ENCODE measurements around the gene TTC31.

TTC31 gene

DNA sequence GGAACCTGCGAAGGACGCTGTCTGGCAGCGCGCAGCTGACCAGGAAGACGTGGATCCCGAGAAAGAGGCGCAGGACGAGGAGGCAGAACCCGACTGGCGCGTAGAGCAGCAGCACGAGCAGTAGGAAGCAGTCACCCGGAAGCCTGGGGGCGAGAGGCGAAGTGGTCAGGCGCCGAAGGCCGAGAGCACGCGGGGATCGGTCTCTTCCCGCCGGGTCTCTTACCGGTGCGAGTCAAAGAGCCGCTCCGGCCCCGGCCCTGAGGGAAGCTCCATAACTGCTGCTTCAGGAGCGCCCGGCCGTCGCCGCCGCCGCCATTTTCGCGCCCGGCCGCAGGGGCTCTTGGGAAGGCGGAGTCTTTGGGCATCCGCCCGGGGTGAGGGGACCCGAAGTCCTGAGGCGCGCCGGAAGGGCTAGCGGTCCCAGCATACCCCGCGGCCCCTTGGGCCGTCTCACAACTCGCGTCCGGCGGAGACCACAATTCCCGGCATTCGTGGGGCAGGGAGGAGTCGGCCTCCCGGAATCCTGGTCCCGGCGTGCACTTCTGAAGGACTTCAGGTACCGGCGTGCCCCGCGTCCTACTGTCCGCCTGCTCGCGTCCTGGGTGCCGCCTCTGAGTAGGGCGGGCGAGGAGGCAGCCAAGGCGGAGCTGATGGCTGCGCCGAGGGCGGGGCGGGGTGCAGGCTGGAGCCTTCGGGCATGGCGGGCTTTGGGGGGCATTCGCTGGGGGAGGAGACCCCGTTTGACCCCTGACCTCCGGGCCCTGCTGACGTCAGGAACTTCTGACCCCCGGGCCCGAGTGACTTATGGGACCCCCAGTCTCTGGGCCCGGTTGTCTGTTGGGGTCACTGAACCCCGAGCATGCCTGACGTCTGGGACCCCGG is 46.7 kb downstream of the TTC31 start, which contains the start of the genes AUP1 and HTRA2:
Gene AUP1, minus strand, starts transcription at position 350 of the 882 bp plus-strand sequence. Its CDS starts 77 bp downstream, at position 273.
Gene HTRA2, plus strand, starts transcription at position 577 of the 882 bp plus-strand sequence. Its CDS starts 74 bp downstream, at position 651.
- ATAC-seq (ENCODE audit: insufficient read depth, low read depth) (peak; percentile 90), DNase-seq (peak; percentile 94)
- H3K79me2 ChIP-seq (ENCODE audit: insufficient read depth, low read length), result peaks cover 38% of the 10 kb centered on the region
- peak within 1 kb of the TSS; percentile 75 for H3K9ac ChIP-seq (ENCODE audit: low read depth, low read length)
- H2AFZ ChIP-seq (ENCODE audit: low read depth, low read length), result peak within 1 kb of the TSS; percentile 79
- peaks cover 68% of the 10 kb centered on the region for H3K36me3 ChIP-seq (ENCODE audit: insufficient read depth, low read length)
- H3K4me3 ChIP-seq (ENCODE audit: low read depth in 1 of 2, low read length in 2 of 2), result peak within 1 kb of the TSS; percentile 36 to 67
- no peak for TF ChIP-seq EZH2 (IDR thresholded peaks at IDR 0.05; ENCODE audit: borderline replicate concordance, low read depth, low read length, severe bottlenecking)
- TF ChIP-seq, protein P1, sequence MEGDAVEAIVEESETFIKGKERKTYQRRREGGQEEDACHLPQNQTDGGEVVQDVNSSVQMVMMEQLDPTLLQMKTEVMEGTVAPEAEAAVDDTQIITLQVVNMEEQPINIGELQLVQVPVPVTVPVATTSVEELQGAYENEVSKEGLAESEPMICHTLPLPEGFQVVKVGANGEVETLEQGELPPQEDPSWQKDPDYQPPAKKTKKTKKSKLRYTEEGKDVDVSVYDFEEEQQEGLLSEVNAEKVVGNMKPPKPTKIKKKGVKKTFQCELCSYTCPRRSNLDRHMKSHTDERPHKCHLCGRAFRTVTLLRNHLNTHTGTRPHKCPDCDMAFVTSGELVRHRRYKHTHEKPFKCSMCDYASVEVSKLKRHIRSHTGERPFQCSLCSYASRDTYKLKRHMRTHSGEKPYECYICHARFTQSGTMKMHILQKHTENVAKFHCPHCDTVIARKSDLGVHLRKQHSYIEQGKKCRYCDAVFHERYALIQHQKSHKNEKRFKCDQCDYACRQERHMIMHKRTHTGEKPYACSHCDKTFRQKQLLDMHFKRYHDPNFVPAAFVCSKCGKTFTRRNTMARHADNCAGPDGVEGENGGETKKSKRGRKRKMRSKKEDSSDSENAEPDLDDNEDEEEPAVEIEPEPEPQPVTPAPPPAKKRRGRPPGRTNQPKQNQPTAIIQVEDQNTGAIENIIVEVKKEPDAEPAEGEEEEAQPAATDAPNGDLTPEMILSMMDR (IDR thresholded peaks at IDR 0.05; ENCODE audit: borderline replicate concordance, extremely low read depth, low read length, poor library complexity, severe bottlenecking), result peak; percentile 1
- H4K20me1 ChIP-seq (ENCODE audit: insufficient read depth, low read length), result peaks cover 15% of the 10 kb centered on the region; the same call in 1 of the 2 replicates
- peaks cover 38% of the 10 kb centered on the region for H3K4me1 ChIP-seq (ENCODE audit: insufficient read depth, low read length)
- H3K9me3 ChIP-seq (ENCODE audit: insufficient read depth, low read length, severe bottlenecking), result no peaks in the 10 kb centered on the region
- no peaks in the 10 kb centered on the region for H3K27me3 ChIP-seq (ENCODE audit: insufficient read depth, low read length, poor library complexity)
- peak within 1 kb of the TSS; percentile 91 for H3K27ac ChIP-seq (ENCODE audit: low read length)
- peak within 1 kb of the TSS; percentile 87 for H3K4me2 ChIP-seq (ENCODE audit: insufficient read depth, low read length)

- Histone ChIP-seq H3K27ac (ENCODE audit: low read length) (peak overlapping the region; percentile 91), H3K79me2 (ENCODE audit: insufficient read depth, low read length) (peaks cover 38% of the 10 kb centered on the region), H3K27me3 (ENCODE audit: insufficient read depth, low read length, poor library complexity) (no peaks in the 10 kb centered on the region), H3K4me1 (ENCODE audit: insufficient read depth, low read length) (peaks cover 38% of the 10 kb centered on the region), H3K9ac (ENCODE audit: low read depth, low read length) (peak overlapping the region; percentile 75), H3K4me2 (ENCODE audit: insufficient read depth, low read length) (peak overlapping the region; percentile 87), H4K20me1 (ENCODE audit: insufficient read depth, low read length) (peaks cover 15% of the 10 kb centered on the region; the same call in 1 of the 2 replicates), H2AFZ (ENCODE audit: low read depth, low read length) (peak overlapping the region; percentile 79), H3K4me3 (ENCODE audit: low read depth in 1 of 2, low read length in 2 of 2) (peak overlapping the region; percentile 36 to 67), H3K36me3 (ENCODE audit: insufficient read depth, low read length) (peaks cover 68% of the 10 kb centered on the region), H3K9me3 (ENCODE audit: insufficient read depth, low read length, severe bottlenecking) (no peaks in the 10 kb centered on the region)
- no peak for TF ChIP-seq EZH2 (IDR thresholded peaks at IDR 0.05; ENCODE audit: borderline replicate concordance, low read depth, low read length, severe bottlenecking)
- TF ChIP-seq, protein P1 (IDR thresholded peaks at IDR 0.05; ENCODE audit: borderline replicate concordance, extremely low read depth, low read length, poor library complexity, severe bottlenecking), result no peak
- peak; percentile 22 for ATAC-seq (ENCODE audit: insufficient read depth, low read depth)
- peak; percentile 58 for DNase-seq
These were observed 47.6 kb downstream of the TTC31 start for GRCh38 chr2:74530239-74531187.

- TF ChIP-seq, protein P1 (IDR thresholded peaks at IDR 0.05; ENCODE audit: borderline replicate concordance, extremely low read depth, low read length, poor library complexity, severe bottlenecking), result no peak
- no peak for TF ChIP-seq EZH2 (IDR thresholded peaks at IDR 0.05; ENCODE audit: borderline replicate concordance, low read depth, low read length, severe bottlenecking)
- Histone ChIP-seq H3K4me3 (ENCODE audit: low read depth in 1 of 2, low read length in 2 of 2) (peak overlapping the region in 1 of 2 experiments; percentile 67; a peak in 1 of 4 replicates), H4K20me1 (ENCODE audit: insufficient read depth, low read length) (peaks cover 15% of the 10 kb centered on the region; the same call in 1 of the 2 replicates), H3K27ac (ENCODE audit: low read length) (no peak overlapping the region), H3K36me3 (ENCODE audit: insufficient read depth, low read length) (peaks cover 57% of the 10 kb centered on the region), H3K9ac (ENCODE audit: low read depth, low read length) (no peak overlapping the region), H2AFZ (ENCODE audit: low read depth, low read length) (no peak overlapping the region), H3K79me2 (ENCODE audit: insufficient read depth, low read length) (peaks cover 38% of the 10 kb centered on the region), H3K9me3 (ENCODE audit: insufficient read depth, low read length, severe bottlenecking) (no peaks in the 10 kb centered on the region), H3K4me1 (ENCODE audit: insufficient read depth, low read length) (peaks cover 38% of the 10 kb centered on the region), H3K4me2 (ENCODE audit: insufficient read depth, low read length) (peak overlapping the region; percentile 87; the same call in 1 of the 2 replicates), H3K27me3 (ENCODE audit: insufficient read depth, low read length, poor library complexity) (no peaks in the 10 kb centered on the region)
- no peak for ATAC-seq (ENCODE audit: insufficient read depth, low read depth)
- no peak for DNase-seq
These were observed 48.8 kb downstream of the TTC31 start for GRCh38 chr2:74531666-74532065.
